ENCODE results near the gene COL9A1.
A peak's percentile ranks its signal among the peaks of the same experiment; 100 is the strongest.

COL9A1 gene

DNA sequence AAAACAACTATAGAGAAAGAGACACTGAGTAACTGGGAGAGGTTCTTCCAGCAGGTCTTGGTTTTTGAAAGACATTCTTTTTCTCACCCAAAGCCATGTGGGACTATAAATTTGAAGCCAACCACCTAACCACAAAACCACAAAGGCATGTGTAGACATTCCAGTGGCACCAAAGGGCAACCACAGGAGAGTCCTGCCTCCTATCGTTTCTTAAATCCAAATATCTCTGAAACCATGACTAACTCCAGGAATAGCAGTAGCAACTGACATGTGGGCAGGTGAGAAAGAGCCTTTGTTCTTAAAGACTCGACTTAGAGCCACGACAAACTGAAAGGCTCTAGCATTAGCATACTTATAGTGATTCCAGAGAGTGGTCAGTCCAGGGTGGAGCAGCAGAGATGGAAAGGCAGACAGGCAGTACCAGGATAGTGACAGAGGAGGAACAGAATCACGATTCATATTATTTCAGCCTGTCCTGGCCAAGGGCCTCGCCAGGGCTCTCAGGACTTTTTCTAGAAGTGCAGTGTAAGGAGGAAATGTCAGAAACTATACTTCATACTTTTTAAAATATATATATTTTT is 9.4 kb upstream of the COL9A1 start:
- TF ChIP-seq CSDC2 (CRISPR knock-in tag; IDR thresholded peaks at IDR 0.05) = no peak
- peak; percentile 82 for ATAC-seq

DNA sequence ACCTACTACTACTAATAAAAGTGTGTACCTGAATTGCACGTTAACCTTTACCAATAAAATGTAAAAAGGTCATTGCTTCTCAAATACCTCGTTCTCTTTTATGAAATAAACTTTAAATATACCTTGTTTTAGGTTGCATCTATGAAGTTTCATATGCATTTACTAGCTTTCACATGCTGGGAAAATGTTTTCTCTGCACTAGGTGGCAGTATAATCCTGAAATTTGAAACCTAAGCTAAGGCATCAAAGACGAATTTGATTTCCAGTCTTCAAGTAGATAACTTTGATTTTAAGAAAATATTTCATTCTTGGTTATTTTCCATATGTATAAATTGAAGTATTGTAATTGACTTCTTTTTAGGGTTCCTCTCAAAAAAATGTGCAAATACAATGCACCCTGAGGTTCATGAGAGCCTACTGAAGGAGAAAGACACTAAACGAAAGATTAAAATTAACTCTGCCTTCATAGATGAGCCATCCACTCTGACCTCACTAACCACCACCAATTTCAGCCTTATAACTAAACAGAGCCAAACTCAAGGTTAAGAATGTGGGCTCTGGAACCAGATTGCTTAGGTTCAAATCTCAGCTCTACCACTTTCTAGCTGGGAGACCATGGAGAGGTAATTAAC is 7.3 kb upstream of the COL9A1 start:
- ATAC-seq = peak; percentile 69
- TF ChIP-seq CSDC2 (CRISPR knock-in tag; IDR thresholded peaks at IDR 0.05) = no peak
- TF ChIP-seq TOX (CRISPR knock-in tag; IDR thresholded peaks at IDR 0.05; ENCODE audit: borderline replicate concordance) = no peak
- no peak for TF ChIP-seq TCF4 (CRISPR knock-in tag; IDR thresholded peaks at IDR 0.05; ENCODE audit: borderline replicate concordance)
- no peak for TF ChIP-seq ZFP3 (CRISPR knock-in tag; IDR thresholded peaks at IDR 0.05)
- no peak for TF ChIP-seq ESRRG (CRISPR knock-in tag; IDR thresholded peaks at IDR 0.05)

DNA sequence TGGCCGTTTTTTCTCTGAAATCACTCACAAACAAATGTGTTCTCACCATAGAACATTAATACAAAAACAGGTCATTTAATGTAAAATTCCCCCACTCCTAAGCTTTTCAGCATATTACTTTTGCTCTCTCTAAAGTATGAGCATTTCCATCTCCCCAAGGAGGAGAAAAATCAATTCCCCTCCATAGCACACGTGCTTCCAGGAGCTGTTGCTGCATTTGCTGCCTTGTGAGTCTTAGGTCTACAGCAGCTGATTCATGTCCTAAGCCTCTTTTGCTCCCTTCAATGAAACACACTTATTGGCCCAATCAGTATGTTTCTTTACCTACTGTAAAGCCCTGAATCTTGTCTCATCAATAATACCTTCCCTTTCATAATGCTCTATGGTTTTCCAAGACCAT is 6.4 kb upstream of the COL9A1 start:
- no peak for ATAC-seq
- TF ChIP-seq BACH2 (CRISPR knock-in tag; IDR thresholded peaks at IDR 0.05; ENCODE audit: borderline replicate concordance) = no peak
- no peak for TF ChIP-seq RARB (CRISPR knock-in tag; IDR thresholded peaks at IDR 0.05)

- peak; percentile 46; the same call in 2 of the 3 replicates for ATAC-seq
These were observed 5.3 kb upstream of the COL9A1 start for GRCh38 chr6:70308142-70308541.

- no peak for ATAC-seq
- TF ChIP-seq OSR1 (CRISPR knock-in tag; IDR thresholded peaks at IDR 0.05) (no peak), PATZ1 (CRISPR knock-in tag; IDR thresholded peaks at IDR 0.05; ENCODE audit: borderline replicate concordance) (no peak), ARNTL (CRISPR knock-in tag; IDR thresholded peaks at IDR 0.05; ENCODE audit: borderline replicate concordance, low read depth) (no peak), ESRRG (CRISPR knock-in tag; IDR thresholded peaks at IDR 0.05) (no peak), ZNF8 (CRISPR knock-in tag; IDR thresholded peaks at IDR 0.05) (no peak), SNAI2 (CRISPR knock-in tag; IDR thresholded peaks at IDR 0.05) (no peak), RARB (CRISPR knock-in tag; IDR thresholded peaks at IDR 0.05) (no peak), TOX (CRISPR knock-in tag; IDR thresholded peaks at IDR 0.05; ENCODE audit: borderline replicate concordance) (no peak), ZNF565 (CRISPR knock-in tag; conservative IDR thresholded peaks at IDR 0.05; ENCODE audit: low read depth) (no peak)
- TF ChIP-seq, protein P1, sequence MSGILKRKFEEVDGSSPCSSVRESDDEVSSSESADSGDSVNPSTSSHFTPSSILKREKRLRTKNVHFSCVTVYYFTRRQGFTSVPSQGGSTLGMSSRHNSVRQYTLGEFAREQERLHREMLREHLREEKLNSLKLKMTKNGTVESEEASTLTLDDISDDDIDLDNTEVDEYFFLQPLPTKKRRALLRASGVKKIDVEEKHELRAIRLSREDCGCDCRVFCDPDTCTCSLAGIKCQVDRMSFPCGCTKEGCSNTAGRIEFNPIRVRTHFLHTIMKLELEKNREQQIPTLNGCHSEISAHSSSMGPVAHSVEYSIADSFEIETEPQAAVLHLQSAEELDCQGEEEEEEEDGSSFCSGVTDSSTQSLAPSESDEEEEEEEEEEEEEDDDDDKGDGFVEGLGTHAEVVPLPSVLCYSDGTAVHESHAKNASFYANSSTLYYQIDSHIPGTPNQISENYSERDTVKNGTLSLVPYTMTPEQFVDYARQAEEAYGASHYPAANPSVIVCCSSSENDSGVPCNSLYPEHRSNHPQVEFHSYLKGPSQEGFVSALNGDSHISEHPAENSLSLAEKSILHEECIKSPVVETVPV (CRISPR knock-in tag; IDR thresholded peaks at IDR 0.05) = no peak
- TF ChIP-seq, protein P2, sequence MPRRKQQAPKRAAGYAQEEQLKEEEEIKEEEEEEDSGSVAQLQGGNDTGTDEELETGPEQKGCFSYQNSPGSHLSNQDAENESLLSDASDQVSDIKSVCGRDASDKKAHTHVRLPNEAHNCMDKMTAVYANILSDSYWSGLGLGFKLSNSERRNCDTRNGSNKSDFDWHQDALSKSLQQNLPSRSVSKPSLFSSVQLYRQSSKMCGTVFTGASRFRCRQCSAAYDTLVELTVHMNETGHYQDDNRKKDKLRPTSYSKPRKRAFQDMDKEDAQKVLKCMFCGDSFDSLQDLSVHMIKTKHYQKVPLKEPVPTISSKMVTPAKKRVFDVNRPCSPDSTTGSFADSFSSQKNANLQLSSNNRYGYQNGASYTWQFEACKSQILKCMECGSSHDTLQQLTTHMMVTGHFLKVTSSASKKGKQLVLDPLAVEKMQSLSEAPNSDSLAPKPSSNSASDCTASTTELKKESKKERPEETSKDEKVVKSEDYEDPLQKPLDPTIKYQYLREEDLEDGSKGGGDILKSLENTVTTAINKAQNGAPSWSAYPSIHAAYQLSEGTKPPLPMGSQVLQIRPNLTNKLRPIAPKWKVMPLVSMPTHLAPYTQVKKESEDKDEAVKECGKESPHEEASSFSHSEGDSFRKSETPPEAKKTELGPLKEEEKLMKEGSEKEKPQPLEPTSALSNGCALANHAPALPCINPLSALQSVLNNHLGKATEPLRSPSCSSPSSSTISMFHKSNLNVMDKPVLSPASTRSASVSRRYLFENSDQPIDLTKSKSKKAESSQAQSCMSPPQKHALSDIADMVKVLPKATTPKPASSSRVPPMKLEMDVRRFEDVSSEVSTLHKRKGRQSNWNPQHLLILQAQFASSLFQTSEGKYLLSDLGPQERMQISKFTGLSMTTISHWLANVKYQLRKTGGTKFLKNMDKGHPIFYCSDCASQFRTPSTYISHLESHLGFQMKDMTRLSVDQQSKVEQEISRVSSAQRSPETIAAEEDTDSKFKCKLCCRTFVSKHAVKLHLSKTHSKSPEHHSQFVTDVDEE (CRISPR knock-in tag; IDR thresholded peaks at IDR 0.05) = no peak
These were observed 4.1 kb upstream of the COL9A1 start for GRCh38 chr6:70307008-70307407.

DNA sequence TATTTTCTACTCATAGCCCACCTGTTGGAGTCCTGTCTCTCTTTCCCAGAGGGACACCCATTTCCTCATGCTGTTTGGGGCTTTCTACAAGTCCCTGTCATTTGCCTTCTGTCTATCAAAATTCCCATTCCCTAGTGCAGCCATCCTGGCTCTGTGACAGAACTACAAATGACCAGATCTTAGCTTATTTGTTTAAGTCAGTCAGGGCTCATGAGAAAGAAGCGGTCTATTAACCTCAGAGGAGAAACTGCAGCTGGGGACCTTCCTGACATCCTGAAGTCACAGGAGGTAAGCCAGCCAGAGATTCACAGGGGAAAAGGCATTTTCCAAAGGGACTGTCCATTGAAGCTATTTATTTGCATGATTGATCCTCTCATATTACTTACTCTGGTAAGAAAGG is 1.7 kb upstream of the COL9A1 start:
- TF ChIP-seq TOX (CRISPR knock-in tag; IDR thresholded peaks at IDR 0.05; ENCODE audit: borderline replicate concordance) (no peak), ZC3H10 (CRISPR knock-in tag; IDR thresholded peaks at IDR 0.05) (no peak), ESRRG (CRISPR knock-in tag; IDR thresholded peaks at IDR 0.05) (no peak)
- TF ChIP-seq, protein P3, sequence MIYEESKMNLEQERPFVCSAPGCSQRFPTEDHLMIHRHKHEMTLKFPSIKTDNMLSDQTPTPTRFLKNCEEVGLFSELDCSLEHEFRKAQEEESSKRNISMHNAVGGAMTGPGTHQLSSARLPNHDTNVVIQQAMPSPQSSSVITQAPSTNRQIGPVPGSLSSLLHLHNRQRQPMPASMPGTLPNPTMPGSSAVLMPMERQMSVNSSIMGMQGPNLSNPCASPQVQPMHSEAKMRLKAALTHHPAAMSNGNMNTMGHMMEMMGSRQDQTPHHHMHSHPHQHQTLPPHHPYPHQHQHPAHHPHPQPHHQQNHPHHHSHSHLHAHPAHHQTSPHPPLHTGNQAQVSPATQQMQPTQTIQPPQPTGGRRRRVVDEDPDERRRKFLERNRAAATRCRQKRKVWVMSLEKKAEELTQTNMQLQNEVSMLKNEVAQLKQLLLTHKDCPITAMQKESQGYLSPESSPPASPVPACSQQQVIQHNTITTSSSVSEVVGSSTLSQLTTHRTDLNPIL (CRISPR knock-in tag; IDR thresholded peaks at IDR 0.05; ENCODE audit: low read depth) = no peak
- TF ChIP-seq, protein P4, sequence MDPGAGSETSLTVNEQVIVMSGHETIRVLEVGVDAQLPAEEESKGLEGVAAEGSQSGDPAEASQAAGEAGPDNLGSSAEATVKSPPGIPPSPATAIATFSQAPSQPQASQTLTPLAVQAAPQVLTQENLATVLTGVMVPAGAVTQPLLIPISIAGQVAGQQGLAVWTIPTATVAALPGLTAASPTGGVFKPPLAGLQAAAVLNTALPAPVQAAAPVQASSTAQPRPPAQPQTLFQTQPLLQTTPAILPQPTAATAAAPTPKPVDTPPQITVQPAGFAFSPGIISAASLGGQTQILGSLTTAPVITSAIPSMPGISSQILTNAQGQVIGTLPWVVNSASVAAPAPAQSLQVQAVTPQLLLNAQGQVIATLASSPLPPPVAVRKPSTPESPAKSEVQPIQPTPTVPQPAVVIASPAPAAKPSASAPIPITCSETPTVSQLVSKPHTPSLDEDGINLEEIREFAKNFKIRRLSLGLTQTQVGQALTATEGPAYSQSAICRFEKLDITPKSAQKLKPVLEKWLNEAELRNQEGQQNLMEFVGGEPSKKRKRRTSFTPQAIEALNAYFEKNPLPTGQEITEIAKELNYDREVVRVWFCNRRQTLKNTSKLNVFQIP (CRISPR knock-in tag; IDR thresholded peaks at IDR 0.05; ENCODE audit: borderline replicate concordance, low read depth) = no peak
- ATAC-seq = no peak
